RWPE1 (cell line): ENCODE data around the gene LSM4.
A peak's percentile ranks its signal among the peaks of the same experiment; 100 is the strongest.
"Not testable (repeated sequence)": the region's sequence is repeated elsewhere in the genome, so short reads cannot be mapped to it uniquely, and the experiment has no call there.

Experiments used
- CTCF ChIA-PET: fragments of 350-600 bp; sonication (Branson Sonifier 250); formaldehyde crosslinking; extraction: SDS; loops from one replicate; lab custom pipeline; 2021; lab: Yijun Ruan, JAX
- POLR2A ChIA-PET: fragments of 400-600 bp; formaldehyde crosslinking; extraction: SDS; loops from one replicate; lab custom pipeline; 2020; ENCODE audit warnings: antibody characterized with exemption; ENCODE audit not compliant: low non-redundant PET; lab: Yijun Ruan, JAX
- DNase-seq: peaks from one replicate; pipeline ENCODE4 v3.0.0; 2012; ENCODE audit warnings: low spot score
- H3K27ac ChIP-seq: fragments of 450-650 bp; 2 replicates; pipeline ENCODE4 v1.5.1; 2017
- CTCF ChIP-seq: fragments of 450-650 bp; conservative IDR thresholded peaks from 2 replicates; pipeline ENCODE4 v1.5.1; 2017; ENCODE audit warnings: low read depth, mild to moderate bottlenecking

Gene LSM4

GRCh38 chr19:18362934-18363542, 40.2 kb upstream of the LSM4 start:
- CTCF ChIA-PET, result interaction anchor here (0.5 to 0.8 kb wide), 2 partner anchors 29 to 50 kb away, joined by 3 to 8 read pairs; no protein-coding TSS in a partner anchor
- H3K27ac ChIP-seq, result peak overlapping the region; percentile 93
- POLR2A ChIA-PET, result no interaction called here
- TF ChIP-seq CTCF, result no peak
- no peak for DNase-seq

- CTCF ChIA-PET, result no interaction called here
- POLR2A ChIA-PET, result no interaction called here
- DNase-seq, result no peak
- peak overlapping the region; percentile 93; the same call in 1 of the 2 replicates for H3K27ac ChIP-seq
- TF ChIP-seq CTCF, result no peak
Measured at GRCh38 chr19:18361646-18362045, 38.8 kb upstream of the LSM4 start.

GRCh38 chr19:18357041-18357440, 34.2 kb upstream of the LSM4 start:
- no peak for DNase-seq
- CTCF ChIA-PET, result no interaction called here
- POLR2A ChIA-PET, result no interaction called here
- TF ChIP-seq CTCF, result no peak
- H3K27ac ChIP-seq, result peak overlapping the region; percentile 59

- H3K27ac ChIP-seq, result 0 out of 2 replicates have a peak overlapping the region, but pooled peaks have one; percentile 59
- CTCF ChIA-PET, result interaction anchor here (0.8 kb wide), 1 partner anchor 1675 kb away, joined by 5 read pairs; no protein-coding TSS in a partner anchor
- POLR2A ChIA-PET, result not testable (repeated sequence)
Measured at GRCh38 chr19:18354743-18355142, 31.9 kb upstream of the LSM4 start.

GRCh38 chr19:18353378-18354005, 30.6 kb upstream of the LSM4 start:
- TF ChIP-seq CTCF, result no peak
- no peak for DNase-seq
- CTCF ChIA-PET, result interaction anchor here (0.7 to 1.3 kb wide), 3 partner anchors 10 to 413 kb away, joined by 3 to 4 read pairs (median 3); no protein-coding TSS in a partner anchor
- peak overlapping the region; percentile 13; the same call in 1 of the 2 replicates for H3K27ac ChIP-seq
- POLR2A ChIA-PET, result no interaction called here

More at GRCh38 chr19:18354743-18355142, 31.9 kb upstream of the LSM4 start:
- not testable (repeated sequence) for DNase-seq

- H3K27ac ChIP-seq, result no peak overlapping the region
- ChIA-PET POLR2A (no interaction called here), CTCF (no interaction called here)
- DNase-seq, result no peak
- no peak for TF ChIP-seq CTCF
Measured at GRCh38 chr19:18351544-18351943, 28.7 kb upstream of the LSM4 start.
